HEK293 (cell line): ENCODE measurements around the gene TAS1R3.

Experiments
- MEIS1 ChIP-seq: sonication (generic); formaldehyde crosslinking; IDR thresholded peaks from 2 replicates; pipeline ENCODE4 v1.8.1; 2022; ENCODE audit warnings: missing genetic modification reagents, mild to moderate bottlenecking, borderline replicate concordance
- TCF7L2 ChIP-seq: IDR thresholded peaks from 2 replicates; pipeline ENCODE4 v1.6.1; 2011; ENCODE audit warnings: low read depth, mild to moderate bottlenecking, inconsistent platforms, low read length, moderate library complexity, borderline replicate concordance

DNA sequence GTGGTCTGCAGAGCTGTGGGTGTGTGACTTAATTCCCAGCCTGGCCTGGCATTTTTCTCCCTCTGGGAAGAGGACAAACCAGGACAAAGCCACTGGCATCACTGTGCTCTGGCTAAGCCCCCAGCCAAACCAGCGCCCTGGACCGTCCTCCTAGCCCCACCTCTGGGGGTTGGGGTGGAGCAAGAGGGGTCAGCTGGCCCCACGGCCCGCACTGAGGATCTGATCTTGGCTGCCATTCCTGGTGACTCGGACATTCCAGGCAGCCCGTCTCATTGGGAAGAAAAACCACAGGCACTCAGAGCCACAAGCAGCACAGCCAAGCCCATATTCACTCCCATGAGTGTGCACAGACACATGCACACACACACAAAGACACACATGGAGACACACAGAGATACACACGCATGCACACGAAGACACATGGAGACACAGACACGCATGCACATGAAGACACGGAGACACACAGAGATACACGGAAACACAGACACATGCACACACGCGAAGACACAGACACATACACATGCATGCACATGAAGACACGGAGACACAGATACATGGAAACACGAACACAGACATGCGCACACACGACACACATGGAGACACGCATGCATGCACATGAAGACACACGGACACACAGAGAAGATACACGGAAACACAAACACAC, 29.6 kb downstream of the TAS1R3 start:
- no peak for TF ChIP-seq MEIS1 (CRISPR knock-in tag)
- TF ChIP-seq TCF7L2: no peak
